ENCODE results near the gene ADD2.

DNA sequence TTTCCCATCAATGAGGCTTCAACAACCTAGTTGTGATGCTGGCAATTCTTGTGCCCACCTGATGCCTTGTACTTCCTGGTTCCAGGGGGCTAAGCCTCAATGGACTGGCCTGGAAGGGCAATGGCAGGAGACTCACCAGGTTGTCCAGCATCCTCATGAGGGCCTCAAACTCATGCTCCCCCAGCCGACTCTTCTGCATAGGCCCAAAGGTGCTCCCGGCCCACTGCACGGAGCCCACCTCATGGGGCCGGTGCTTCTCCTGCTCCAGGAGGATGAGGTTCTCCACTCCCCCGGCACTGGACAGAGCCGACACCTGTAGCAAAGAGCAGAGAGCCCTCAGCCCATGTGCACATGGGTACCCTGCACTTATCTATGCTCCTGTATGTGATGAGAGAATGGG, 84.5 kb downstream of the ADD2 start:
- TF ChIP-seq POLR2AphosphoS5 (IDR thresholded peaks at IDR 0.05; ENCODE audit: borderline replicate concordance, low read depth, low read length) (no peak), EZH2 (IDR thresholded peaks at IDR 0.05) (no peak)
